ENCODE data around the gene OSBPL7.

The OSBPL7 gene, protein sequence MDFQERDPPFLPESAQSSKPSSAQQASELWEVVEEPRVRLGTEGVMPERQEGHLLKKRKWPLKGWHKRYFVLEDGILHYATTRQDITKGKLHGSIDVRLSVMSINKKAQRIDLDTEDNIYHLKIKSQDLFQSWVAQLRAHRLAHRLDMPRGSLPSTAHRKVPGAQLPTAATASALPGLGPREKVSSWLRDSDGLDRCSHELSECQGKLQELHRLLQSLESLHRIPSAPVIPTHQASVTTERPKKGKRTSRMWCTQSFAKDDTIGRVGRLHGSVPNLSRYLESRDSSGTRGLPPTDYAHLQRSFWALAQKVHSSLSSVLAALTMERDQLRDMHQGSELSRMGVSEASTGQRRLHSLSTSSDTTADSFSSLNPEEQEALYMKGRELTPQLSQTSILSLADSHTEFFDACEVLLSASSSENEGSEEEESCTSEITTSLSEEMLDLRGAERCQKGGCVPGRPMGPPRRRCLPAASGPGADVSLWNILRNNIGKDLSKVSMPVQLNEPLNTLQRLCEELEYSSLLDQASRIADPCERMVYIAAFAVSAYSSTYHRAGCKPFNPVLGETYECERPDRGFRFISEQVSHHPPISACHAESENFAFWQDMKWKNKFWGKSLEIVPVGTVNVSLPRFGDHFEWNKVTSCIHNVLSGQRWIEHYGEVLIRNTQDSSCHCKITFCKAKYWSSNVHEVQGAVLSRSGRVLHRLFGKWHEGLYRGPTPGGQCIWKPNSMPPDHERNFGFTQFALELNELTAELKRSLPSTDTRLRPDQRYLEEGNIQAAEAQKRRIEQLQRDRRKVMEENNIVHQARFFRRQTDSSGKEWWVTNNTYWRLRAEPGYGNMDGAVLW

GRCh38 chr17:47821424-47822391, at the start of gene OSBPL7:
Gene OSBPL7, minus strand, starts transcription at chr17:47821794. Its CDS starts 1,516 bp downstream, at chr17:47820278.
- peak; percentile 74 for DNase-seq

DNA sequence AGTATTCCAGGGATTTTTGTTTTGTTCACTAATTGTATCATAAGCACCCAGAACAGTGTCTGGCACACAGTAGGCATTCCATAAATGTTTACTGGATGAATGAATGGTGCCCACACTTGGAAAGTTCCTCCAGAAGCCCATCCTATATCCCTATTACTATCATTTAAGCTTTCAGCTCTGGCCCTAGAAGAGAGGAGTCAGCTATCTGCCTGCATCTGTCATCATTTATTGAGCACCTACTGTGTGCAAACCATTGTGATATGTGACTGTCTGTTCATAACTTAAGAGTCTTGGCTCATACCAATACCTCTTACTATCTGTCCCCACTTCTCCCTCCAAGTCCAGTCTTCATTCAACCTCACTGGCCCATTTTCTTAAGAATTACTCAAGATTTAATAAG, 49.5 kb upstream of the OSBPL7 start:
- no peak for DNase-seq

DNA sequence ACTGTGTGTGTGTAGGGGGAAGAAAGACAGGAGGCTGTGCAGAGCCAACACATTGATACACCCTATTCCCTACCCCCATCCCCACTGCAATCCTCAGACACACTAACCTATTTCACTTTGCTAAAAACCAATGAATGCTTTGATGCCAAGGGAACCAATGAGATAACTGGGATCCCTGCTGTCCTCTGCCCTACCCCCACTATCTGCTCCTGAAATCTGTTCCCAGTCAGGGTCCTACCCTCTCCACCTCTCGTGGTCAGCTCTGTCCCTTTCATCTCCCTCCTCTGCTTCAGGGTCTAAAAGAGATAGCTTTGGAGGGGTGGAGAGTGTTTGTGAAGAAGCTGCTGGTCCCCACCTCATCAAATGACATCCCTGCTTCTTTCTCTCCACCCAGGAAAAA, 48.5 kb upstream of the OSBPL7 start:
- no peak for DNase-seq

DNA sequence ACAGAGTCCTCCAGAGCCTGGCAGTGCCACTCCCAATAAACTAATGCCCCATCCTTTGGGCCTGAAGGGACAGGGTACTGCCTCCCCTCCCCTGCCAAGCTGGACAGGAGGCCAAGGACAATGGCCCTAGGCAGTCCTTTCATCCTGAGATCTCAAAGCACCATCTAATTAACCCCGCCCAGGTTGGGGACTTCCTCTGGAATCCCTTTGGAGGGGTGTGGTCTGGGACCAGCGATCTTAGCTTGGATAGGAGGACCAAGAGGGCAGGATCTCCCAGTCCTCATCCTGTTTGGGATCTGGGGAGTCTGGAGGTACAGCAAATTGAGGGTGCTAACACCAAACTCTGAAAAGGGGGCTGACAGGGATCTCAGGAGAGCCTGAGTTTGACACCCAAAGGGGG, 47.5 kb upstream of the OSBPL7 start:
- no peak for DNase-seq

DNA sequence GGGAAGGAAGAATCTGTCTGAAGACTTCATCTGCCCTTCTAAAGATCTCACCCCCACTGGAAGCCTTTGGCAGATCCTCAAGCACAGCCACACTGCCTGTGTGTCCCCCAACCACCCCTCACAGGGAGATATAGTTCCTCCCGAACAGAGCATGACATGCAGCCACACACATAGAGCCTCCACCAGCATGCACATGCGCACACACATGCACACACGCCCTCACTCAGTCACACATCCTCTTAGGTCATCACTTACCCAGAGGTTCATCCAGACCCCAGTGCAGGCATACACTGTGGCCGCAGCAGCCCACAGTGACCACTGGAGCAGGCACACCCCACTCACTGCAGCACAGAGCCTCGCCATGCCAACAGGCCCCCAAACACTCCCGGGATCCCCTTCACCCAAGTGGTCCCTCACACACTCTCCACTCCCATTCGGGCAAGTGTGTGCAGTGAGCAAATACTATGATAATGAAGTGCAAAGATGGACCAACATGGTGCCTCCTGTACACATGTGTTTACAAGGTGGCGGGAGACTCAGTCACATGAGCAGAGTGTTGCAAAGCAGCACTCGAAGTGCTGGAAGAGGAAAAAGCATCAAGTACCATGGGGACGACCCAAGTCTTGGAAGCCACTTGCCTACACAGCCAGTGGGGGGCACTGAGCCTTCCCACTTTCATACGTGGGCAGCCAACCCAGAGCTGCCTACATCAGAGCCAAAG, 46.4 kb upstream of the OSBPL7 start:
- DNase-seq = no peak

DNA sequence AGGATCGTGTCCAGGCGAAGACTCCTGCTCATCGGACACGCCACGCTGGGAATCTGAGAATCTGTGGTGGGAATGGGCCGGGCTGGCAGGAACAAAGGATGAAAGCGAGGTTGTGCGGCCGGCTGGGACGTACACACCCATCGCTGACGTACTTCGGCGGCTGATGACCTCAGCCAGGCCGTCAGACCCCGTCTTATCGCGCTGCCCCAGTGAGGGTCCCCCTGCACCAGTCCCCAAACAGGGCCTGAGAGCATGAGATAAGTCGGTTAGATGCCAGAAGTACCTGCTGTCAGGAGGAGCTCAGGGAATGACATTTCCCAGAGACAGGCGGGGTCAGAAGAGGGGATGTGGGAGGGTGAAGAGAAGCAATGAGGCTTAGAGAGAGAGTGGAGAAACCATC, 45.3 kb upstream of the OSBPL7 start:
- DNase-seq = no peak

GRCh38 chr17:47864791-47865216, 43.2 kb upstream of the OSBPL7 start:
- no peak for DNase-seq

- no peak for DNase-seq
These were observed 41.2 kb upstream of the OSBPL7 start for GRCh38 chr17:47862621-47863440.

- no peak for DNase-seq
These were observed 38.8 kb upstream of the OSBPL7 start for GRCh38 chr17:47860386-47860785.

DNA sequence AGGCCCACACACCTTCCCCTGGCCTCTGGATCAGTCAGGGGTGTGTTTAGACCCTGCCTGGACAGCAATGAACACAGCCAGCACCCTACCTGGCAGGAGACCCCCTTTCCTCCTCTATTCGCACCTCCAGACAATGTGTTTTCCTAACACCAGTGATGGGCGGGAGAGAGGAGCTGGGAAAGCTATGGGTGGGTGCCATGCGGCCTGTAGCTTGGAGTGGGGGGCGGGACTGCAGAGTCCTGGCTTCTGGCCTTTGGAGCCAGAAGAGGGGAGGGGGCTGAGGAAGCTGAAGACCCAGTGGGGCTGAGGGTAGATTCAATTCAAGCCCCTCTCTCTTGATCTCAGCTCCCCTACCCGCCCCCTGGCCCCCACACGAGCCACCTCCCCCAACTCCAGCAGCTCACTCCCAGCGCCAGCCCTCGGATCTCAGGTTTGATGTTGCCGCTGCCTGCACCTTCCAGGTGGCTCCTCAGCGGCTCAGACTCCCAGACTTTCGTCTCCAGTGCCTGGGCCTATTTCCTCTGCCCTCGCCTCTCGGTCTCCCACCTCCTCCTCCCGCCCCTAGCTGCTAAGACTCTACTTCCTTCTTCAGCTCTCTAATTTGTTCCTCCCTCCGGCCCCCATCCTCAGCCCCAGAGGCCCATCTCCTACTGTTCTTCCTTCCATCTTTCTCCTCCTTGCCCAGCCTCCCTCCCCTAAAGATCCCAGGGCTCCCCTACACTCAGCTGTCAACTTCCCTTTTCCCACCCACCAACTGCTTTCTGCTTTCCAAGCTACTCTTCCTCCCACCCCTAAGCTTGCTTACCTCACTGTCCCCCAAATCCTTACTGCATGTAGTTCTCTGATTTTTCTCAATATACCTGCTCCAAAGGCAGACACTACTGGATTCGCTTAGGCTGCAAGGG, 36.2 kb upstream of the OSBPL7 start:
- DNase-seq = no peak

GRCh38 chr17:47856830-47857229, 35.2 kb upstream of the OSBPL7 start:
- no peak for DNase-seq

DNA sequence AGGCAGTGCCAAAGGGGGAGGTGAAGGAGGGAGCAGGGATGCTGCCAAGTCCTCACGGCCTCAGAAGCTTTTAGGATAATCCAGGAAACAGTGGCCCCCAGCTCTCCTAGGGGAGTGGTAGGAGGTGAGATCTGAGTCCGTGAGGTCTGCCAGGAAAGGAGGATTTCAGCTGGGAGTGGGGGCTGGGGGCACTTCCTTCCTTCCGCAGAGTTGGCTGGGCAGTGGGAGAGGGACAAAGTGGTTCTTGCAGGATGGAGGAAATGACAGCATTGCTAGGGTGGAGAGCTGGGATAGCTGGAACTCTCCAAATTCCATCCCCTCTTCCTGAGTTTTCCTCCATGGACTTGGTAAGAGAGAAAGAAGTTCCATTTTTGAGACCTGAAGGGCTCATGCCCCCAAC, 34.1 kb upstream of the OSBPL7 start:
- DNase-seq = no peak

- DNase-seq = no peak
These were observed 32.0 kb upstream of the OSBPL7 start for GRCh38 chr17:47853616-47854015.

GRCh38 chr17:47852113-47852949, 30.7 kb upstream of the OSBPL7 start:
- no peak for DNase-seq

DNA sequence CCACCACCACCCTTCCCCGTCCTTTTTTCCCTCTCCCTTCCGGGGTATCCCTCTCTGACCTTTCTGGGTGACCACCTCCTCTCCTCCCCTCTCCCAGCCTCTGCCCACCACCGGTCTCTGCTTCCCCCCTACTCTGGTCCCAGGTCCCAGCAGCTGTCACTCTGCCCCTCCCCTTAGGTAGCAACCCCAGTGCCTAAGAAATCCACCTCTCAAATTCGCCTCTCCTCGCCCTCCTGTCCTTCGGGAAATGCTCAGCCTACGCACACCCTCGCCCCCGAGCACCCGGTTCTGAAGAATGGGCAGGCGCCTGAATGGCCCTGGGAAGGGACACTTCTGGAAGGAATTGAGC, 30.1 kb upstream of the OSBPL7 start:
- DNase-seq = no peak

- DNase-seq = peak; percentile 76
These were observed 29.3 kb upstream of the OSBPL7 start, which contains the start of gene SP6 for GRCh38 chr17:47850692-47851573. Gene SP6, minus strand, starts transcription at chr17:47851163. Its CDS starts 2,734 bp downstream, at chr17:47848429.

GRCh38 chr17:47850373-47850691, 28.7 kb upstream of the OSBPL7 start:
- DNase-seq = no peak

DNA sequence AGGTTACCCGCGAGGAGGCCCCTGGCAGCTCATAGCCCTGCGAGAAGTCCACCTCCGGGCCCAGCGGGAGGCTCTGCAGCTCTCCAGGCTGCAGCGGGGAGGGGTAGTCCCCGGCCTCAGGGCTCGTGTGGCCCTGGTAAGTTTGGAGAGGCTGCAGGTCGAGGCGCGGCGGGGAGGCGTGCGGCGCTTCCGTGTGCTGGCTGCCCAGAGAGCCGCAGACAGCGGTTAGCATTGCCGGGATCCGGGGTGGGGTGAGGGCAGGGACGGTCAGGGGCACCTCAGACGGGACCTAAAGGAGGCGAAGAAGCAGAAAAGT, 26.6 kb upstream of the OSBPL7 start:
- no peak for DNase-seq

All from activated naive CD4-positive, alpha-beta T cell treated with Interleukin-2 at 50 U/mL for 16 hours (primary cell).